OCI-LY1 (cell line): ENCODE data around the gene GDF15.

Experiments
- CTCF ChIP-seq: fragments of 200-600 bp; sonication (generic), shearing (Covaris generic); IDR thresholded peaks from 2 replicates; pipeline ENCODE4 v1.5.1; 2017; ENCODE audit warnings: mild to moderate bottlenecking, antibody characterized with exemption, low read length, moderate library complexity, mixed read lengths
- EZH2 ChIP-seq: fragments of 200-600 bp; sonication (generic), shearing (Covaris generic); IDR thresholded peaks from 2 replicates; pipeline ENCODE4 v1.8.0; 2017; ENCODE audit warnings: borderline replicate concordance, mixed run types, mild to moderate bottlenecking, antibody characterized with exemption, low read length, moderate library complexity, mixed read lengths

- TF ChIP-seq CTCF (no peak), EZH2 (no peak)
These were observed 26.8 kb downstream of the GDF15 start for GRCh38 chr19:18412610-18413239.
